Measurements from ENCODE around the gene NAB2.

NAB2 gene

DNA sequence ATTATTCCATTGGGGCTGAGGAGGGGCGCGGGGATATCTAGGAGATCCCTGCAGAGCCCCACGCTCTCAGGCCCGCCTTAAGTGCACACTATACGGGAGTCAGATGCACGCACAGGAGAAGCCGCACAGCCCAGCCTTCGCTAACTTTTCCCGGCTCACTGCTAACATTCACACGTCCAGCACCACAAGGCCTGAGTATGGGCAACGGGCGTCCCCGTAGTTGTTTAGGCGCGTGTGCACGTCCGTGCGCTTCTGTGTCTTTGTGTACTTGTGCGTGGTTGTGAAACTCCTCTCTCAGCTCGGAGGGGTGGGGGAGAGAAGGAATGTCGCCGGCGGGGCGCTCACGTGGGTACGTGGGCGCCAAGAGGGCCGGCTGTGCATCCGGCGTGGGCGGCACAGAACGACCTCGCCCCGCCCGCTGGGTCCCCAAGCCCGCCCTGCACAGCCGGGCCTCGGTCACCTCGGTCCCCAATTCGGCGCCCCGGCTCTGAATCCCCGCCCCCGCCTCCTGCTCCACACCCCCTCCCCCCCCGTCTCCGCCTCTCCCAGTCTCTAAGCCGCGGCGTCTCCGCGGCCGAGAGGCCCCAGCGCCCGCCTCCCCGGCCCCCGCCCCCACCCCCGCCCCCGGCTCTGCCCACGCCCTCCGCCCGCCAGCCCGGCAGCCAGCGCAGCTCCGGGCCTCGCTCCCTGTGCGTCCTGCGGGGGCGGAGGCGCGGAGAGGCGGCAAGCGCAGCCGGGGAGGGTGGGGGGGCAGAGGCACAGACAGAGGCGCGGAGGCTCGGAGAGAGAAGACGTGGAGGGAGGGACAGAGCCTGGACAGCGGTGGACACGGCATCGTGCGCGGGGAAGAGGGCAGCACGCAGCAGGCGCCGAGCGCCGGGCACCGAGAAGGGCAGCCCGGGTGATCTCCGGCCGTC, at the start of gene NAB2 (continued):
- TF ChIP-seq, protein P1, sequence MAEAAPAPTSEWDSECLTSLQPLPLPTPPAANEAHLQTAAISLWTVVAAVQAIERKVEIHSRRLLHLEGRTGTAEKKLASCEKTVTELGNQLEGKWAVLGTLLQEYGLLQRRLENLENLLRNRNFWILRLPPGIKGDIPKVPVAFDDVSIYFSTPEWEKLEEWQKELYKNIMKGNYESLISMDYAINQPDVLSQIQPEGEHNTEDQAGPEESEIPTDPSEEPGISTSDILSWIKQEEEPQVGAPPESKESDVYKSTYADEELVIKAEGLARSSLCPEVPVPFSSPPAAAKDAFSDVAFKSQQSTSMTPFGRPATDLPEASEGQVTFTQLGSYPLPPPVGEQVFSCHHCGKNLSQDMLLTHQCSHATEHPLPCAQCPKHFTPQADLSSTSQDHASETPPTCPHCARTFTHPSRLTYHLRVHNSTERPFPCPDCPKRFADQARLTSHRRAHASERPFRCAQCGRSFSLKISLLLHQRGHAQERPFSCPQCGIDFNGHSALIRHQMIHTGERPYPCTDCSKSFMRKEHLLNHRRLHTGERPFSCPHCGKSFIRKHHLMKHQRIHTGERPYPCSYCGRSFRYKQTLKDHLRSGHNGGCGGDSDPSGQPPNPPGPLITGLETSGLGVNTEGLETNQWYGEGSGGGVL (tag by site-specific recombination; IDR thresholded peaks at IDR 0.05), result peak; percentile 88
- TF ChIP-seq ZNF529 (tag by site-specific recombination; IDR thresholded peaks at IDR 0.05; ENCODE audit: insufficient replicate concordance), result no peak
- TF ChIP-seq, protein P2, sequence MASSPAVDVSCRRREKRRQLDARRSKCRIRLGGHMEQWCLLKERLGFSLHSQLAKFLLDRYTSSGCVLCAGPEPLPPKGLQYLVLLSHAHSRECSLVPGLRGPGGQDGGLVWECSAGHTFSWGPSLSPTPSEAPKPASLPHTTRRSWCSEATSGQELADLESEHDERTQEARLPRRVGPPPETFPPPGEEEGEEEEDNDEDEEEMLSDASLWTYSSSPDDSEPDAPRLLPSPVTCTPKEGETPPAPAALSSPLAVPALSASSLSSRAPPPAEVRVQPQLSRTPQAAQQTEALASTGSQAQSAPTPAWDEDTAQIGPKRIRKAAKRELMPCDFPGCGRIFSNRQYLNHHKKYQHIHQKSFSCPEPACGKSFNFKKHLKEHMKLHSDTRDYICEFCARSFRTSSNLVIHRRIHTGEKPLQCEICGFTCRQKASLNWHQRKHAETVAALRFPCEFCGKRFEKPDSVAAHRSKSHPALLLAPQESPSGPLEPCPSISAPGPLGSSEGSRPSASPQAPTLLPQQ (tag by site-specific recombination; IDR thresholded peaks at IDR 0.05), result peak; percentile 53; the same call in 1 of the 2 replicates
- TF ChIP-seq YY2 (tag by site-specific recombination; IDR thresholded peaks at IDR 0.05), result no peak
- TF ChIP-seq, protein P3, sequence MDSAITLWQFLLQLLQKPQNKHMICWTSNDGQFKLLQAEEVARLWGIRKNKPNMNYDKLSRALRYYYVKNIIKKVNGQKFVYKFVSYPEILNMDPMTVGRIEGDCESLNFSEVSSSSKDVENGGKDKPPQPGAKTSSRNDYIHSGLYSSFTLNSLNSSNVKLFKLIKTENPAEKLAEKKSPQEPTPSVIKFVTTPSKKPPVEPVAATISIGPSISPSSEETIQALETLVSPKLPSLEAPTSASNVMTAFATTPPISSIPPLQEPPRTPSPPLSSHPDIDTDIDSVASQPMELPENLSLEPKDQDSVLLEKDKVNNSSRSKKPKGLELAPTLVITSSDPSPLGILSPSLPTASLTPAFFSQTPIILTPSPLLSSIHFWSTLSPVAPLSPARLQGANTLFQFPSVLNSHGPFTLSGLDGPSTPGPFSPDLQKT (IDR thresholded peaks at IDR 0.05; ENCODE audit: borderline replicate concordance, low read depth, low read length), result no peak
- TF ChIP-seq HOXC10 (CRISPR knock-in tag; IDR thresholded peaks at IDR 0.05), result no peak
- TF ChIP-seq ZNF221 (tag by site-specific recombination; IDR thresholded peaks at IDR 0.05; ENCODE audit: borderline replicate concordance), result no peak
- TF ChIP-seq ZNF610 (tag by site-specific recombination; IDR thresholded peaks at IDR 0.05; ENCODE audit: borderline replicate concordance), result no peak
- TF ChIP-seq BCL11A (tag by site-specific recombination; IDR thresholded peaks at IDR 0.05; ENCODE audit: low read depth), result peak; percentile 60; the same call in 1 of the 2 replicates
- TF ChIP-seq, protein P4, sequence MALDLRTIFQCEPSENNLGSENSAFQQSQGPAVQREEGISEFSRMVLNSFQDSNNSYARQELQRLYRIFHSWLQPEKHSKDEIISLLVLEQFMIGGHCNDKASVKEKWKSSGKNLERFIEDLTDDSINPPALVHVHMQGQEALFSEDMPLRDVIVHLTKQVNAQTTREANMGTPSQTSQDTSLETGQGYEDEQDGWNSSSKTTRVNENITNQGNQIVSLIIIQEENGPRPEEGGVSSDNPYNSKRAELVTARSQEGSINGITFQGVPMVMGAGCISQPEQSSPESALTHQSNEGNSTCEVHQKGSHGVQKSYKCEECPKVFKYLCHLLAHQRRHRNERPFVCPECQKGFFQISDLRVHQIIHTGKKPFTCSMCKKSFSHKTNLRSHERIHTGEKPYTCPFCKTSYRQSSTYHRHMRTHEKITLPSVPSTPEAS (tag by site-specific recombination; IDR thresholded peaks at IDR 0.05), result peak; percentile 62
- no peak for TF ChIP-seq YY1 (tag by site-specific recombination; IDR thresholded peaks at IDR 0.05)
- TF ChIP-seq ZFP37 (tag by site-specific recombination; IDR thresholded peaks at IDR 0.05), result 0 out of 2 replicates have a peak, but pooled peaks have one; percentile 2
- peak; percentile 71 for TF ChIP-seq ZNF366 (tag by site-specific recombination; conservative IDR thresholded peaks at IDR 0.05)
- TF ChIP-seq ZNF138 (tag by site-specific recombination; IDR thresholded peaks at IDR 0.05; ENCODE audit: borderline replicate concordance), result no peak
- no peak for TF ChIP-seq ZNF248 (tag by site-specific recombination; IDR thresholded peaks at IDR 0.05)
- TF ChIP-seq ZNF560 (tag by site-specific recombination; IDR thresholded peaks at IDR 0.05; ENCODE audit: borderline replicate concordance), result no peak; the same call in 1 of the 2 replicates
- no peak for TF ChIP-seq ZNF747 (tag by site-specific recombination; IDR thresholded peaks at IDR 0.05)
- TF ChIP-seq, protein P5, sequence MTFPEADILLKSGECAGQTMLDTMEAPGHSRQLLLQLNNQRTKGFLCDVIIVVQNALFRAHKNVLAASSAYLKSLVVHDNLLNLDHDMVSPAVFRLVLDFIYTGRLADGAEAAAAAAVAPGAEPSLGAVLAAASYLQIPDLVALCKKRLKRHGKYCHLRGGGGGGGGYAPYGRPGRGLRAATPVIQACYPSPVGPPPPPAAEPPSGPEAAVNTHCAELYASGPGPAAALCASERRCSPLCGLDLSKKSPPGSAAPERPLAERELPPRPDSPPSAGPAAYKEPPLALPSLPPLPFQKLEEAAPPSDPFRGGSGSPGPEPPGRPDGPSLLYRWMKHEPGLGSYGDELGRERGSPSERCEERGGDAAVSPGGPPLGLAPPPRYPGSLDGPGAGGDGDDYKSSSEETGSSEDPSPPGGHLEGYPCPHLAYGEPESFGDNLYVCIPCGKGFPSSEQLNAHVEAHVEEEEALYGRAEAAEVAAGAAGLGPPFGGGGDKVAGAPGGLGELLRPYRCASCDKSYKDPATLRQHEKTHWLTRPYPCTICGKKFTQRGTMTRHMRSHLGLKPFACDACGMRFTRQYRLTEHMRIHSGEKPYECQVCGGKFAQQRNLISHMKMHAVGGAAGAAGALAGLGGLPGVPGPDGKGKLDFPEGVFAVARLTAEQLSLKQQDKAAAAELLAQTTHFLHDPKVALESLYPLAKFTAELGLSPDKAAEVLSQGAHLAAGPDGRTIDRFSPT (tag by site-specific recombination; IDR thresholded peaks at IDR 0.05), result peak; percentile 91
- TF ChIP-seq, protein P6, sequence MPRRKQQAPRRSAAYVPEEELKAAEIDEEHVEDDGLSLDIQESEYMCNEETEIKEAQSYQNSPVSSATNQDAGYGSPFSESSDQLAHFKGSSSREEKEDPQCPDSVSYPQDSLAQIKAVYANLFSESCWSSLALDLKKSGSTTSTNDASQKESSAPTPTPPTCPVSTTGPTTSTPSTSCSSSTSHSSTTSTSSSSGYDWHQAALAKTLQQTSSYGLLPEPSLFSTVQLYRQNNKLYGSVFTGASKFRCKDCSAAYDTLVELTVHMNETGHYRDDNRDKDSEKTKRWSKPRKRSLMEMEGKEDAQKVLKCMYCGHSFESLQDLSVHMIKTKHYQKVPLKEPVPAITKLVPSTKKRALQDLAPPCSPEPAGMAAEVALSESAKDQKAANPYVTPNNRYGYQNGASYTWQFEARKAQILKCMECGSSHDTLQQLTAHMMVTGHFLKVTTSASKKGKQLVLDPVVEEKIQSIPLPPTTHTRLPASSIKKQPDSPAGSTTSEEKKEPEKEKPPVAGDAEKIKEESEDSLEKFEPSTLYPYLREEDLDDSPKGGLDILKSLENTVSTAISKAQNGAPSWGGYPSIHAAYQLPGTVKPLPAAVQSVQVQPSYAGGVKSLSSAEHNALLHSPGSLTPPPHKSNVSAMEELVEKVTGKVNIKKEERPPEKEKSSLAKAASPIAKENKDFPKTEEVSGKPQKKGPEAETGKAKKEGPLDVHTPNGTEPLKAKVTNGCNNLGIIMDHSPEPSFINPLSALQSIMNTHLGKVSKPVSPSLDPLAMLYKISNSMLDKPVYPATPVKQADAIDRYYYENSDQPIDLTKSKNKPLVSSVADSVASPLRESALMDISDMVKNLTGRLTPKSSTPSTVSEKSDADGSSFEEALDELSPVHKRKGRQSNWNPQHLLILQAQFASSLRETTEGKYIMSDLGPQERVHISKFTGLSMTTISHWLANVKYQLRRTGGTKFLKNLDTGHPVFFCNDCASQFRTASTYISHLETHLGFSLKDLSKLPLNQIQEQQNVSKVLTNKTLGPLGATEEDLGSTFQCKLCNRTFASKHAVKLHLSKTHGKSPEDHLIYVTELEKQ (tag by site-specific recombination; IDR thresholded peaks at IDR 0.05; ENCODE audit: borderline replicate concordance), result no peak
- TF ChIP-seq, protein P7, sequence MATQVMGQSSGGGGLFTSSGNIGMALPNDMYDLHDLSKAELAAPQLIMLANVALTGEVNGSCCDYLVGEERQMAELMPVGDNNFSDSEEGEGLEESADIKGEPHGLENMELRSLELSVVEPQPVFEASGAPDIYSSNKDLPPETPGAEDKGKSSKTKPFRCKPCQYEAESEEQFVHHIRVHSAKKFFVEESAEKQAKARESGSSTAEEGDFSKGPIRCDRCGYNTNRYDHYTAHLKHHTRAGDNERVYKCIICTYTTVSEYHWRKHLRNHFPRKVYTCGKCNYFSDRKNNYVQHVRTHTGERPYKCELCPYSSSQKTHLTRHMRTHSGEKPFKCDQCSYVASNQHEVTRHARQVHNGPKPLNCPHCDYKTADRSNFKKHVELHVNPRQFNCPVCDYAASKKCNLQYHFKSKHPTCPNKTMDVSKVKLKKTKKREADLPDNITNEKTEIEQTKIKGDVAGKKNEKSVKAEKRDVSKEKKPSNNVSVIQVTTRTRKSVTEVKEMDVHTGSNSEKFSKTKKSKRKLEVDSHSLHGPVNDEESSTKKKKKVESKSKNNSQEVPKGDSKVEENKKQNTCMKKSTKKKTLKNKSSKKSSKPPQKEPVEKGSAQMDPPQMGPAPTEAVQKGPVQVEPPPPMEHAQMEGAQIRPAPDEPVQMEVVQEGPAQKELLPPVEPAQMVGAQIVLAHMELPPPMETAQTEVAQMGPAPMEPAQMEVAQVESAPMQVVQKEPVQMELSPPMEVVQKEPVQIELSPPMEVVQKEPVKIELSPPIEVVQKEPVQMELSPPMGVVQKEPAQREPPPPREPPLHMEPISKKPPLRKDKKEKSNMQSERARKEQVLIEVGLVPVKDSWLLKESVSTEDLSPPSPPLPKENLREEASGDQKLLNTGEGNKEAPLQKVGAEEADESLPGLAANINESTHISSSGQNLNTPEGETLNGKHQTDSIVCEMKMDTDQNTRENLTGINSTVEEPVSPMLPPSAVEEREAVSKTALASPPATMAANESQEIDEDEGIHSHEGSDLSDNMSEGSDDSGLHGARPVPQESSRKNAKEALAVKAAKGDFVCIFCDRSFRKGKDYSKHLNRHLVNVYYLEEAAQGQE (tag by site-specific recombination; IDR thresholded peaks at IDR 0.05), result peak; percentile 85
- TF ChIP-seq, protein P8, sequence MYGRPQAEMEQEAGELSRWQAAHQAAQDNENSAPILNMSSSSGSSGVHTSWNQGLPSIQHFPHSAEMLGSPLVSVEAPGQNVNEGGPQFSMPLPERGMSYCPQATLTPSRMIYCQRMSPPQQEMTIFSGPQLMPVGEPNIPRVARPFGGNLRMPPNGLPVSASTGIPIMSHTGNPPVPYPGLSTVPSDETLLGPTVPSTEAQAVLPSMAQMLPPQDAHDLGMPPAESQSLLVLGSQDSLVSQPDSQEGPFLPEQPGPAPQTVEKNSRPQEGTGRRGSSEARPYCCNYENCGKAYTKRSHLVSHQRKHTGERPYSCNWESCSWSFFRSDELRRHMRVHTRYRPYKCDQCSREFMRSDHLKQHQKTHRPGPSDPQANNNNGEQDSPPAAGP (tag by site-specific recombination; IDR thresholded peaks at IDR 0.05), result peak; percentile 28
